PC-9 (cell line): ENCODE data around the gene LRP2.

Source experiments
- EZH2 ChIP-seq: fragments of 200-600 bp; sonication (generic); IDR thresholded peaks from 2 replicates; pipeline ENCODE4 v1.8.0; 2017; ENCODE audit warnings: antibody characterized with exemption, low read depth
- TF ChIP-seq, protein P1 (sequence below): fragments of 200-600 bp; sonication (generic); conservative IDR thresholded peaks from 2 replicates; pipeline ENCODE4 v1.6.1; 2017; ENCODE audit warnings: mixed run types, antibody characterized with exemption, mild to moderate bottlenecking, moderate library complexity

DNA sequence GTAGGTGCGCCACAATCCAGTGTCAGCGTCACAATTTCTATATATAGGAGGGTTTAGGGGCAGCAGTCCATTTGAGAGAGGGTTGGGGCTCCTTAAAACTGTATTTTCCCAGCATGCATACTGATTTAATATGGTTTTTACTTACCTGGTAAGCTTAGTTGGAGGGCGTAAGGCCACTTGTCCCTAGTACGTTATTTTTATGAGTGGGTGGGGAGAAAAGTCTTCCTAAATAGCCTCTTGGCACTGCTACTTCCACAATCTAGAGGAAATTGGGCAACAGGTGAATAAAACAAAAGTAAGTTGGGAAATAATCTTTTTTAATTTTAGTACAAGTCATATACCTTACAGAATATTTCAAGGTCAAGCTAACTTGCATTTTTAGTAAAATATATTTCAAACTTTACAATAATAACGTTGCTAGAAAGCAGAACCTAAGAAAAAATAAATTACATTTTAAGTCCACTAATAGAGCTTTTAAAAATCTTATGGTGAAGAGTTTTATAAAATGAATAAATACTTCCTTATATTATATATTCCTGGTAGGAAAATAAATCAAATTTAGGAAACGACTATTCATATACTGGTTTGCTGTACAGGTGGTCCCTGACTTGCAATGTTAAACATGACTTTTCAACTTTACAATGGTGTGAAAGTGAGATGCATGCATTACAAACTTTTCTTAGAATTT is 272.1 kb downstream of the LRP2 start:
- TF ChIP-seq, protein P1, sequence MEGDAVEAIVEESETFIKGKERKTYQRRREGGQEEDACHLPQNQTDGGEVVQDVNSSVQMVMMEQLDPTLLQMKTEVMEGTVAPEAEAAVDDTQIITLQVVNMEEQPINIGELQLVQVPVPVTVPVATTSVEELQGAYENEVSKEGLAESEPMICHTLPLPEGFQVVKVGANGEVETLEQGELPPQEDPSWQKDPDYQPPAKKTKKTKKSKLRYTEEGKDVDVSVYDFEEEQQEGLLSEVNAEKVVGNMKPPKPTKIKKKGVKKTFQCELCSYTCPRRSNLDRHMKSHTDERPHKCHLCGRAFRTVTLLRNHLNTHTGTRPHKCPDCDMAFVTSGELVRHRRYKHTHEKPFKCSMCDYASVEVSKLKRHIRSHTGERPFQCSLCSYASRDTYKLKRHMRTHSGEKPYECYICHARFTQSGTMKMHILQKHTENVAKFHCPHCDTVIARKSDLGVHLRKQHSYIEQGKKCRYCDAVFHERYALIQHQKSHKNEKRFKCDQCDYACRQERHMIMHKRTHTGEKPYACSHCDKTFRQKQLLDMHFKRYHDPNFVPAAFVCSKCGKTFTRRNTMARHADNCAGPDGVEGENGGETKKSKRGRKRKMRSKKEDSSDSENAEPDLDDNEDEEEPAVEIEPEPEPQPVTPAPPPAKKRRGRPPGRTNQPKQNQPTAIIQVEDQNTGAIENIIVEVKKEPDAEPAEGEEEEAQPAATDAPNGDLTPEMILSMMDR: no peak
- TF ChIP-seq EZH2: no peak
